SK-N-SH (cell line): ENCODE measurements around the gene PCBP3. TPM values are rescaled to one million over a fixed set of nuclear protein-coding genes. Genes with fewer than 3 reads are reported as not detected.
A peak's percentile ranks its signal among the peaks of the same experiment; 100 is the strongest.

Source experiments
- CTCF ChIA-PET: fragments of 300-600, 350-600 bp; formaldehyde crosslinking; extraction: SDS; loops from one replicate; lab custom pipeline; 2021; lab: Yijun Ruan, JAX
- POLR2A ChIA-PET: fragments of 350-600 bp; sonication (Branson Sonifier 250); formaldehyde crosslinking; extraction: SDS; loops from one replicate; lab custom pipeline; 2020; ENCODE audit warnings: antibody characterized with exemption, inconsistent platforms; lab: Yijun Ruan, JAX
- DNase-seq: peaks from one replicate; pipeline ENCODE4 v3.0.0; 2012
- H2AFZ ChIP-seq: fragments of 200-600 bp; sonication (generic); 2 replicates; pipeline ENCODE4 v1.8.1; 2016; ENCODE audit warnings: antibody characterized with exemption, mild to moderate bottlenecking, low read depth
- H3F3A ChIP-seq: fragments of 200-600 bp; sonication (generic); replicated peaks from 2 replicates; pipeline ENCODE3; 2016; ENCODE audit warnings: antibody characterized with exemption, mild to moderate bottlenecking; ENCODE audit not compliant: insufficient read depth
- H3K27ac ChIP-seq, 2 experiments: fragments of 200-500 bp in 1 of 2; fragments of 200-600 bp in 1 of 2; sonication (Bioruptor generic) in 1 of 2; sonication (generic), shearing (Covaris generic) in 1 of 2; 2 replicates each; pipeline versions ENCODE4 v1.5.1 to v1.6.1; 2014 to 2016; ENCODE audit warnings: low read depth in 2 of 2, inconsistent platforms in 1 of 2, low read length in 1 of 2, mild to moderate bottlenecking in 1 of 2, mixed read lengths in 1 of 2
- H3K27me3 ChIP-seq: fragments of 200-600 bp; sonication (generic), shearing (Covaris generic); 2 replicates; pipeline ENCODE4 v1.6.1; 2016; ENCODE audit warnings: mixed run types; ENCODE audit not compliant: insufficient read depth
- H3K36me3 ChIP-seq, 2 experiments: fragments of 200-500 bp in 1 of 2; fragments of 200-600 bp in 1 of 2; sonication (Bioruptor generic) in 1 of 2; sonication (generic) in 1 of 2; replicated peaks in 1 of 2; 2 replicates each; pipeline versions ENCODE3 to v1.5.1; 2014 to 2016; ENCODE audit warnings: low read length in 1 of 2, mild to moderate bottlenecking in 1 of 2; ENCODE audit not compliant: insufficient read depth in 2 of 2, control insufficient read depth in 1 of 2
- H3K4me1 ChIP-seq, 2 experiments: fragments of 200-500 bp in 1 of 2; fragments of 200-600 bp in 1 of 2; sonication (Bioruptor generic) in 1 of 2; sonication (generic), shearing (Covaris generic) in 1 of 2; 2 replicates each; pipeline versions ENCODE4 v1.5.1 to v1.6.1; 2014 to 2016; ENCODE audit warnings: low read depth in 1 of 2, low read length in 1 of 2, mixed run types in 1 of 2; ENCODE audit not compliant: insufficient read depth in 2 of 2, control insufficient read depth in 1 of 2
- H3K4me2 ChIP-seq: fragments of 200-600 bp; sonication (generic), shearing (Covaris generic); 2 replicates; pipeline ENCODE4 v1.6.1; 2017; ENCODE audit warnings: mixed run types
- H3K4me3 ChIP-seq, 2 experiments: fragments of 200-500 bp in 1 of 2; fragments of 200-600 bp in 1 of 2; sonication (Bioruptor generic) in 1 of 2; sonication (generic), shearing (Covaris generic) in 1 of 2; 2 replicates each; pipeline versions ENCODE4 v1.5.1 to v1.8.1; 2014 to 2016; ENCODE audit warnings: low read depth in 2 of 2, inconsistent platforms in 1 of 2, low read length in 1 of 2, mild to moderate bottlenecking in 1 of 2, mixed read lengths in 1 of 2, moderate library complexity in 1 of 2
- H3K79me2 ChIP-seq: fragments of 200-600 bp; sonication (generic); 2 replicates; pipeline ENCODE4 v1.8.1; 2017; ENCODE audit warnings: mild to moderate bottlenecking; ENCODE audit not compliant: insufficient read depth
- H3K9ac ChIP-seq: fragments of 200-600 bp; sonication (generic); 2 replicates; pipeline ENCODE4 v1.6.1; 2017; ENCODE audit warnings: mixed run types
- H3K9me2 ChIP-seq: fragments of 200-600 bp; sonication (generic); 2 replicates; pipeline ENCODE4 v1.6.1; 2017; ENCODE audit warnings: mixed run types
- H3K9me3 ChIP-seq: fragments of 200-600 bp; sonication (generic); 2 replicates; pipeline ENCODE4 v1.6.1; 2017; ENCODE audit warnings: mixed run types, mild to moderate bottlenecking, moderate library complexity
- H4K20me1 ChIP-seq: fragments of 200-600 bp; sonication (generic); 2 replicates; pipeline ENCODE4 v1.6.1; 2017; ENCODE audit warnings: mild to moderate bottlenecking, mixed run types; ENCODE audit not compliant: insufficient read depth
- CHD2 ChIP-seq: fragments of 150-350 bp; IDR thresholded peaks from 2 replicates; pipeline ENCODE4 v1.6.1; 2018; ENCODE audit warnings: low read length; ENCODE audit not compliant: partially characterized antibody
- ELF1 ChIP-seq: IDR thresholded peaks from 2 replicates; pipeline ENCODE4 v1.4.0; 2012
- EP300 ChIP-seq, 2 experiments: IDR thresholded peaks; 2 replicates each; pipeline versions ENCODE4 v1.4.0 to v1.6.1; 2012; ENCODE audit warnings: borderline replicate concordance in 1 of 2, low read depth in 1 of 2, low read length in 1 of 2
- FOSL2 ChIP-seq: IDR thresholded peaks from 2 replicates; pipeline ENCODE4 v1.4.0; 2012; ENCODE audit warnings: low read depth, mild to moderate bottlenecking, moderate library complexity, borderline replicate concordance
- FOXJ3 ChIP-seq: sonication (generic); formaldehyde crosslinking; IDR thresholded peaks from 2 replicates; pipeline ENCODE4 v1.5.1; 2020; ENCODE audit warnings: mild to moderate bottlenecking, missing genetic modification reagents
- FOXM1 ChIP-seq: IDR thresholded peaks from 2 replicates; pipeline ENCODE4 v1.4.0; 2012; ENCODE audit warnings: low read depth, mild to moderate bottlenecking
- GABPA ChIP-seq: IDR thresholded peaks from 2 replicates; pipeline ENCODE4 v1.4.0; 2012; ENCODE audit warnings: low read depth, mild to moderate bottlenecking
- GATA2 ChIP-seq: sonication (generic); formaldehyde crosslinking; IDR thresholded peaks from 2 replicates; pipeline ENCODE4 v1.5.0; 2020; ENCODE audit warnings: mild to moderate bottlenecking, missing genetic modification reagents
- JUND ChIP-seq: IDR thresholded peaks from 2 replicates; pipeline ENCODE4 v1.4.0; 2012
- MEF2A ChIP-seq: IDR thresholded peaks from 2 replicates; pipeline ENCODE4 v1.4.0; 2012; ENCODE audit warnings: low read depth, borderline replicate concordance
- MXI1 ChIP-seq: IDR thresholded peaks from 2 replicates; pipeline ENCODE4 v1.6.1; 2012; ENCODE audit warnings: mild to moderate bottlenecking, low read depth, low read length, improper control_type of control experiment
- RAD21 ChIP-seq: IDR thresholded peaks from 2 replicates; pipeline ENCODE4 v1.6.1; 2012; ENCODE audit warnings: mild to moderate bottlenecking, low read length
- RFX5 ChIP-seq: IDR thresholded peaks from 2 replicates; pipeline ENCODE4 v1.6.1; 2012; ENCODE audit warnings: mild to moderate bottlenecking, improper control_type of control experiment, low read length
- RXRA ChIP-seq: IDR thresholded peaks from 2 replicates; pipeline ENCODE4 v1.4.0; 2012; ENCODE audit warnings: low read depth, mild to moderate bottlenecking, borderline replicate concordance
- TEAD4 ChIP-seq: IDR thresholded peaks from 2 replicates; pipeline ENCODE4 v1.4.0; 2012; ENCODE audit warnings: mild to moderate bottlenecking, borderline replicate concordance; ENCODE audit not compliant: insufficient read depth
- USF1 ChIP-seq: IDR thresholded peaks from 2 replicates; pipeline ENCODE4 v1.4.0; 2012; ENCODE audit warnings: low read depth, borderline replicate concordance
- WGBS: methylation state at CpG from one replicate; pipeline ENCODE4 v1.1.6; 2017; ENCODE audit warnings: low lambda C conversion rate; 5-methylcytosine and 5-hydroxymethylcytosine counted together
- polyA plus RNA-seq, 3 experiments: library from polyadenylated mRNA; depleted of rRNA; stranded (reverse); fragments of >200 nt; gene quantifications; 2 replicates each; pipeline ENCODE4 v1.2.3, GENCODE V29; 2012

Gene PCBP3
- polyA plus RNA-seq, 1 of the 3 experiments (the other 2 are of a cell fraction): 9.5 TPM

- TF ChIP-seq MXI1 (no peak), ELF1 (no peak), JUND (no peak), GATA2 (no peak), TEAD4 (no peak), CHD2 (no peak), FOXJ3 (CRISPR knock-in tag) (no peak), EP300 (IDR thresholded peaks at IDR 0.05; ENCODE audit: borderline replicate concordance in 1 of 2, low read depth in 1 of 2, low read length in 1 of 2) (no peak), RFX5 (peak; percentile 65; the same call in 1 of the 2 replicates)
Measured at GRCh38 chr21:45643021-45643980, at the start of gene PCBP3 (continued).

DNA sequence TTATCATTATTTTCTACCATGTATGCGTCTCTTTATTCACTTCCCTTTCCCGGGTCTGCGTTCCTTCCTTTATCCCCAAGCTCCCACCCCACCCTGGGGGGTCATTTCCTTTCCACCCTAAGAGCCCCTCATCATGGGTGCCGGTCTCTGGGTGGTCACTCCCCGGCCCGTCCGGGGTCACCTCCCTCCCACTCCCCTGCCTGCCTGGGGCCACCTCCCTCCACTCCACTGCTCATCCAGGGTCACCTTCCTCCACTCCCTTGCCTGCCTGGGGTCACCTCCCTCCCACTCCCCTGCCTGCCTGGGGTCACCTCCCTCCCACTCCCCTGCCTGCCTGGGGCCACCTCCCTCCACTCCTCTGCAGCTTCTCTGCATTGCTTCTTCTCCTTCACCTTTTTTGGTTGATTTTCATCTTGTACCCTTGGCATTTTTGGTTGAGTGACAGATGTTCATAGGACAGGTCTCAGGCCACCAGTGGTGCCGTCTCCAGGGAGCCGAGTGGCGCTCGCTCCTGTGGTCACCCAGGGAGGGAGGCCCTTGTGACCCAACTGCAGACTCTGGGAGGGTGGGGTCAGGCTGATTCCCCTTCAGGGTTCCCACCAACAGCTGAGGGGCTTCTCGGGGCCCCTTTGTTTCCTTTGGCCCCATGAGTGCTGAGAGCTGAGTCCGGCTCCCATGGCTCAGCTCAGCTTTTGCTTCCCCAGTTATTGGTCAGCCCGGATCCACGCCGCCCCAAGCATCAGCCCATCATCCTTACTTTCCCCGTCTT lies 48.6 kb upstream of the PCBP3 start:
- Histone ChIP-seq H3F3A (no peaks in the 10 kb centered on the region), H3K4me1 (peaks cover 0 to 14% of the 10 kb centered on the region in 2 experiments; a peak in 1 of 4 replicates), H2AFZ (no peak overlapping the region), H3K79me2 (no peaks in the 10 kb centered on the region), H4K20me1 (no peaks in the 10 kb centered on the region), H3K9ac (no peak overlapping the region), H3K4me2 (no peak overlapping the region), H3K9me2 (no peaks in the 10 kb centered on the region), H3K27me3 (no peaks in the 10 kb centered on the region), H3K4me3 (no peak overlapping the region), H3K36me3 (no peaks in the 10 kb centered on the region), H3K9me3 (no peaks in the 10 kb centered on the region), H3K27ac (no peak overlapping the region)
- POLR2A ChIA-PET: interaction anchor here (2.4 kb wide), 1 partner anchor 39 kb away, joined by 15 read pairs; no protein-coding TSS in a partner anchor
- CTCF ChIA-PET: interaction anchor here (0.8 to 8.5 kb wide), 7 partner anchors 18 to 226 kb away, joined by 3 to 135 read pairs (median 5); no protein-coding TSS in a partner anchor
- TF ChIP-seq FOXM1 (no peak), RXRA (no peak), MEF2A (no peak), RAD21 (no peak), FOSL2 (no peak), GABPA (no peak), JUND (no peak), USF1 (no peak)
- WGBS: 80% methylated on average over 17 of the region's 17 CpGs
- DNase-seq: no peak
